DMS153 treated with DMSO at 0.1 percent for 48 hours (cell line): ENCODE data around the gene TBC1D22A.

ENCODE experiments used
- DNase-seq: peaks from one replicate; lab custom pipeline; 2025; ENCODE audit not compliant: unreplicated experiment; lab: John Stamatoyannopoulos, UW

Gene TBC1D22A

GRCh38 chr22:46902998-46903916 is 140.8 kb downstream of the TBC1D22A start:
- no peak for DNase-seq

GRCh38 chr22:46905415-46905814 is 143.0 kb downstream of the TBC1D22A start:
- no peak for DNase-seq

DNA sequence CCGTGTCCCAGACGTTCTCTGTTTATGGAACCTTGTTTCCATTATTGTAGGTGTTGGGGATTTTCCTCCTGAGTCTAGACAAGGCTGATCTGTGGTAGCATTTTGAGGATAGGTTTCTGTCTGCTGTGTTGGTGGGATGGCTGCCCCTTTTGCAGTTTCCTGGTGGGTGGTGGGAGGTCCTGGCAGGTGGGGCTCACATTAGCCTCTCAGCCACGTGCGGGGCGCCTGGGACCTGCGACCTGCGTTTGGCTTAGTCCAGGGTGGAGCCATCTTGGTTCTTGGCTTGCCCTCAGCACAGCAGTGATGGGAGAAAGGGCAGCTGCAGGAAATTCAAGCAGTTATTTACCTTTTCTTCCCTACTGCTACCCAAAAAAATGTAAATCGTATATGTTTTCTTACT is 143.4 kb downstream of the TBC1D22A start:
- DNase-seq, result no peak

- no peak for DNase-seq
Observed at GRCh38 chr22:46906326-46907045, 144.0 kb downstream of the TBC1D22A start.

DNA sequence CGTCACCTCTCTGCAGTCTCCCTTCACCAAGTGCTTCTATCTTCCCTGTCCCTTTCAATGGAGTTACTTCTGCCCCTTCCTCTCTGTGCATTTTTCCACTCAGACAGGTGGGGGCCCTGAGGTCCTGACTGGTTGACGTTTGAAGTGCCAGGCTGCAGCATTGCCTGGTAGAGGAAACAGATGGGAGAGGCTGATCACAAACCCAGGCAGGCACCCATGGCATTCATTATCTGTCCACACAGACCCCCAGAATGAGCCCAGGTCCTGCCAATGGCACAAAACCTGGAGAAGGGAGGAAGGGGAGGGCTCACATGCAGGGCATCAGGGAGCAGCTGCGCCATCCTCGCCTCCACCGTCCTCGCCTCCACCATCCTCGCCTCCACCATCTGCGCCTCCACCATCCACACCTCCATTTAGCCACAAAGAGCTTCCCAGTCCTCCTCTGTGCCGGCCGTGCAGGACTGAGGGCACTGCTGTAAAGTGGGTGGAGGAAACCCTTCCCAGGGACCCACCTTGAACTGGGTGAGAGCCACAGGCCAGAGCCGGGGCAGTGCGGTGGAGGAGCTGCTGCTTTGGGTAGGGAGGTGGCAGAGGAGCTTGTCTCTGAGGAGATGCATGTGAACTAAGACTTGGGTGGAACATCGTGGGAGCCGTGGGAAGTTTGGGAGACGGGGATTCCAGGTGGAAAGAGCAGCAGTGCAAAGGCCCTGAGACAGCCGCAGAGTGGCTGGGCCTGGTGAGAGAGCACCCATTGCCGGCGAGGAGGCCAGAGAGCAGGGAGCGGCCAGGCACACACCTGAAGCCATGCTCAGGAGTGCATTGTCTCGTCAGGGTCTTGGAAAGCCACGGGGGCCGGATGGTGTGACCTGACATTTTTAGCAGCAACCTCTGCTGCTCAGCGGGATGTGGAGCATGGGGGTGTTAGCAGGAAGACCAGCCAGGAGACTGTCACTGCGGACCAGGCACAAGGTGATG is 145.1 kb downstream of the TBC1D22A start:
- no peak for DNase-seq

- DNase-seq, result no peak
Observed at GRCh38 chr22:46908641-46909107, 146.2 kb downstream of the TBC1D22A start.

GRCh38 chr22:46909237-46910030 is 147.0 kb downstream of the TBC1D22A start:
- DNase-seq, result no peak

- DNase-seq, result no peak
Observed at GRCh38 chr22:46910624-46911023, 148.2 kb downstream of the TBC1D22A start.

DNA sequence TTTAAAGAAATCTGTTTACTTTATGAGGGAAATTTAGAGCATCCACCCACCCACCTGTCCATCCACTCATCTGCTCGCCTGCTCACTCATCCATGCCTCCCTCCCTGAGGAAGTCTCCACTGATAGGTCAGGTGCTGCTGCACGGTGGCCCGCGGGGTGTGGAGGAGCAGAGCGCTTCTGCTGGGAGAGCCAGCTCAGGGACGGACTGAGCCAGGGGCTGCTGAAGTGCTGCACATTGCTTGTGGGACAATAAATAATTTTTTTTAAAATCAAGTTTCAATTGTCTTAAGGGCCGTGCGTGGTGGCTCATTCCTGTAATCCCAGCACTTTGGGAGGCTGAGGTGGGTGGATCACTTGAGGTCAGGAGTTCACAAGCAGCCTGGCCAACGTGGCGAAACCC is 148.9 kb downstream of the TBC1D22A start:
- DNase-seq, result no peak

DNA sequence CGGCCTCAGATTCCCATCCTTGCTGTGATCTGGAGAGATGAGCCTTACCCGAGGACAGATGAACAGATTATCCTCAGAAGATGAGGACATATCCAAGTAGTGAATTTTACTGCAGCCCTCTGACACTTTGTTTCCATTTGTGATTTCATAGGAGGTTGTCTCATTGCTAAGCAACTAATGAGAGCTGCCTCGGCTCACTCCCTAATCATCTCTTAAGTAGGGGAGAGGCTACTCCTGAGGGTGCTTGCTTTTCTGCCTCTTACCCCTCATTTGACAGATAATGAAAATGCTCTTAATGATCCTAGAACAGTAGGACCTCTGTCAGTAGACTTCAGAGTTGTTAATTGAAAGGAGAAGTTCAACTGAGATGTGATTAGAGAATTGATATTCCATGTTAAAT is 150.9 kb downstream of the TBC1D22A start:
- DNase-seq, result no peak

- DNase-seq, result no peak
Observed at GRCh38 chr22:46914481-46914880, 152.0 kb downstream of the TBC1D22A start.

GRCh38 chr22:46914916-46915894 is 152.8 kb downstream of the TBC1D22A start:
- no peak for DNase-seq

- no peak for DNase-seq
Observed at GRCh38 chr22:46915950-46916730, 153.7 kb downstream of the TBC1D22A start.

- DNase-seq, result no peak
Observed at GRCh38 chr22:46916886-46917770, 154.7 kb downstream of the TBC1D22A start.

GRCh38 chr22:46917771-46918101 is 155.3 kb downstream of the TBC1D22A start:
- no peak for DNase-seq

DNA sequence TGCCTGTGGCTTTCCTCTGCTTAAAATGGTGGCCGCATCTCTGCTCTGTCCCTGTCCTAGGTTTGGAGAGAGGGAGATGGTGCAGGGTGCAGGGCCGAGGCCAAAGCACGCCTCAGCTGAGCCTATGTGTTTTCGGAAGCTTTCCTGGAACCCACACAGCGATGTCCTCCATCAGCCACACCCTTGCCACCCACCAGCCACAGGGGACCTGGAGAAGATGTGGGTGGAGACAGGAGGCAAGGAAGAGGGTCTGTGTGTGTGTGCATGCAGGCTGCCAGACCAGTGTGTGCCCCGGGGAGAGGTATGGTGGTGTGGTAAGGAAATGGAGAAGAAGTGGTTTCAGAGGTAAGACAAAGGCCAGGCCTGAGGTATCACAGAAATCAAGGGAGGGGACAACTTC is 155.7 kb downstream of the TBC1D22A start:
- no peak for DNase-seq

DNA sequence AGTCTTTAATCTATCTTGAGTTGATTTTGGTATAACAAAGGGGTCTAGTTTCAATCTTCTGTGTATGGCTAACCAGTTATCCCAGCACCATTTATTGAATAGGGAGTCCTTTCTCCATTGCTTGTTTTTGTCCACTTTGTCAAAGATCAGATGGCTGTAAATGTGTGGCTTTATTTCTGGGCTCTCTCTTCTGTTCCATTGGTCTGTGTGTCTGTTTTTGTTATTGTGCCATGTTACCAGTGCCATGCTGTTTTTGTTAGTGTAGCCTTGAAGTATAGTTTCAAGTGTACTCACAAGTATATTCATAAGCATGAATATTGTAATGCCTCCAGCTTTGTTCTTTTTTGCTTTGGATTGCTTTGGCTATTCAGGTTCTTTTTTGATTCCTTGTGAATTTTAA is 159.6 kb downstream of the TBC1D22A start:
- no peak for DNase-seq
